HepG2 (cell line): ENCODE results near the gene CHRNB2. TPM values are rescaled to one million over a fixed set of nuclear protein-coding genes. Genes with fewer than 3 reads are reported as not detected.

Source experiments
- ATAC-seq: fragments of 200-7000 bp; cut with Tn5 transposase; 3 replicates; pipeline ENCODE4 v1.9.1; 2020; ENCODE audit warnings: mild to moderate bottlenecking, moderate library complexity
- BruUV-seq: library from RNA; stranded (reverse); fragments of 400-500 nt; replicated peaks from 2 replicates; lab custom pipeline; 2021; lab: Mats Ljungman, UMichigan
- CTCF ChIA-PET: fragments of 300-600 bp; formaldehyde crosslinking; extraction: SDS; loops from one replicate; lab custom pipeline; 2021; ENCODE audit warnings: low total read pairs, inconsistent platforms, low intra/inter-chr PET ratio; lab: Yijun Ruan, JAX
- POLR2A ChIA-PET: fragments of 350-600 bp; sonication (Branson Sonifier 250); formaldehyde crosslinking; loops from one replicate; lab custom pipeline; 2020; ENCODE audit warnings: antibody characterized with exemption, inconsistent platforms; lab: Yijun Ruan, JAX
- DNase-seq: peaks from one replicate; pipeline ENCODE4 v3.0.0-alpha.2; 2015; ENCODE audit warnings: low spot score
- FAIRE-seq: peaks from 3 replicates; lab custom pipeline; 2011; peaks lifted over from hg19 to GRCh38; lab: Jason Lieb, UNC
- H2AFZ ChIP-seq: one replicate; pipeline ENCODE4 v1.6.1; 2011; ENCODE audit warnings: low read length, inconsistent platforms
- H3K27ac ChIP-seq: fragments of 300-600 bp; 3 replicates; pipeline ENCODE4 v1.8.0; 2011; ENCODE audit warnings: mixed run types, mild to moderate bottlenecking, mixed read lengths, low read length, inconsistent platforms; ENCODE audit not compliant: insufficient read depth; ENCODE audit errors: extremely low read length
- H3K27me3 ChIP-seq, 2 experiments: fragments of 200-600 bp in 1 of 2; 2 replicates in 1 of 2; 3 replicates in 1 of 2; pipeline versions ENCODE4 v1.6.0 to v1.8.0; 2011; ENCODE audit warnings: low read length in 2 of 2, mild to moderate bottlenecking in 2 of 2, moderate library complexity in 2 of 2, inconsistent platforms in 1 of 2; ENCODE audit not compliant: insufficient read depth in 2 of 2, control insufficient read depth in 1 of 2
- H3K36me3 ChIP-seq, 2 experiments: fragments of 200-600 bp in 1 of 2; replicated peaks in 1 of 2; 2 replicates in 1 of 2; 3 replicates in 1 of 2; pipeline versions ENCODE4 v1.5.1 to v1.8.0; 2011; ENCODE audit warnings: low read length in 2 of 2, inconsistent platforms in 1 of 2; ENCODE audit not compliant: insufficient read depth in 2 of 2, control insufficient read depth in 1 of 2
- H3K4me1 ChIP-seq: 2 replicates; pipeline ENCODE4 v1.5.1; 2012; ENCODE audit warnings: low read length, inconsistent platforms; ENCODE audit not compliant: insufficient read depth
- H3K4me2 ChIP-seq: 2 replicates; pipeline ENCODE4 v1.6.0; 2011; ENCODE audit warnings: low read depth, low read length, inconsistent platforms
- H3K4me3 ChIP-seq, 3 experiments: fragments of 200-600 bp in 1 of 3; sonication (generic), shearing (Covaris generic) in 1 of 3; replicated peaks in 1 of 3; 2 replicates each; pipeline ENCODE4 v1.5.1; 2011 to 2016; ENCODE audit warnings: low read length in 3 of 3, inconsistent platforms in 2 of 3, low read depth in 2 of 3, mild to moderate bottlenecking in 2 of 3, control low read depth in 1 of 3, mixed read lengths in 1 of 3; ENCODE audit not compliant: insufficient read depth in 1 of 3
- H3K79me2 ChIP-seq: one replicate; pipeline ENCODE4 v1.6.1; 2011; ENCODE audit warnings: low read length, inconsistent platforms; ENCODE audit not compliant: insufficient read depth
- H3K9ac ChIP-seq: 2 replicates; pipeline ENCODE4 v1.6.0; 2011; ENCODE audit warnings: mild to moderate bottlenecking, low read depth, low read length, inconsistent platforms; ENCODE audit not compliant: insufficient read depth
- H3K9me3 ChIP-seq: 2 replicates; pipeline ENCODE4 v1.5.1; 2012; ENCODE audit warnings: mild to moderate bottlenecking, low read length
- H4K20me1 ChIP-seq: 2 replicates; pipeline ENCODE4 v1.6.0; 2011; ENCODE audit warnings: inconsistent platforms, mild to moderate bottlenecking, low read length, moderate library complexity; ENCODE audit not compliant: insufficient read depth
- ELF1 ChIP-seq: sonication (generic); formaldehyde crosslinking; IDR thresholded peaks from 2 replicates; pipeline ENCODE4 v1.4.0; 2020; ENCODE audit warnings: missing genetic modification reagents
- ELF4 ChIP-seq: sonication (generic); formaldehyde crosslinking; IDR thresholded peaks from 2 replicates; pipeline ENCODE4 v1.5.0; 2020; ENCODE audit warnings: missing genetic modification reagents, mild to moderate bottlenecking, moderate library complexity, borderline replicate concordance
- KLF9 ChIP-seq: IDR thresholded peaks from 2 replicates; pipeline ENCODE4 v1.6.1; 2016; ENCODE audit warnings: low read depth
- ONECUT2 ChIP-seq: sonication (generic); formaldehyde crosslinking; IDR thresholded peaks from 2 replicates; pipeline ENCODE4 v1.4.0; 2020; ENCODE audit warnings: missing genetic modification reagents
- RARG ChIP-seq: sonication (generic); formaldehyde crosslinking; IDR thresholded peaks from 2 replicates; pipeline ENCODE4 v1.4.0; 2020; ENCODE audit warnings: low read depth, mild to moderate bottlenecking, missing genetic modification reagents
- SRSF1 ChIP-seq: fragments of 200-400 bp; formaldehyde crosslinking; optimal IDR thresholded peaks from 2 replicates; pipeline ENCODE3; 2017; ENCODE audit warnings: mild to moderate bottlenecking, low read depth, low read length, moderate library complexity
- YY1 ChIP-seq: IDR thresholded peaks from 2 replicates; pipeline ENCODE4 v1.6.1; 2011; ENCODE audit warnings: low read length, low read depth, moderate library complexity, mild to moderate bottlenecking; ENCODE audit not compliant: insufficient read depth, insufficient replicate concordance
- ZNF235 ChIP-seq: sonication (generic); formaldehyde crosslinking; IDR thresholded peaks from 2 replicates; pipeline ENCODE4 v1.8.1; 2023; ENCODE audit warnings: mild to moderate bottlenecking, missing genetic modification reagents, borderline replicate concordance
- ZNF777 ChIP-seq: sonication (generic); formaldehyde crosslinking; IDR thresholded peaks from 2 replicates; pipeline ENCODE4 v1.4.0; 2020; ENCODE audit warnings: missing genetic modification reagents
- ZNF781 ChIP-seq: sonication (generic); formaldehyde crosslinking; IDR thresholded peaks from 2 replicates; pipeline ENCODE4 v1.5.1; 2020; ENCODE audit warnings: borderline replicate concordance, mild to moderate bottlenecking, missing genetic modification reagents; ENCODE audit errors: not compliant biosample characterization
- WGBS: methylation state at CpG from one replicate; pipeline ENCODE4 v1.1.6; 2017; ENCODE audit warnings: low lambda C conversion rate; 5-methylcytosine and 5-hydroxymethylcytosine counted together
- in situ Hi-C: cut with HindIII; loops from 2 replicates; pipeline ENCODE4 v1.10.0; 2017; ENCODE audit warnings: low pct_unique_long_range_greater_than_20kb; ENCODE audit not compliant: extremely low pct_ligation_motif_present
- intact Hi-C: fragments of 100-400 bp; cut with micrococcal nuclease; formaldehyde crosslinking; loops from one replicate; pipeline ENCODE4 v1.10.0; 2022; ENCODE audit not compliant: unreplicated experiment
- polyA plus RNA-seq, 8 experiments: library from polyadenylated mRNA; depleted of rRNA in 3 of 8; stranded (reverse) in 7 of 8; unstranded in 1 of 8; fragments of >200 nt; fragmentation: Illumina TruSeq in 4 of 8; extraction: Trizol in 4 of 8; gene quantifications; 2 replicates each; pipeline versions ENCODE4 v1.2.1 to v1.2.3, GENCODE V29; 2011 to 2016; ENCODE audit warnings: low read depth in 4 of 8, missing spikeins in 1 of 8, mixed read lengths in 1 of 8; ENCODE audit not compliant: insufficient read depth in 1 of 8
- total RNA-seq, 5 experiments: library from RNA; depleted of rRNA; stranded (reverse); fragments of >200 nt; fragmentation: Illumina TruSeq; extraction: Trizol; gene quantifications; 2 replicates each; pipeline ENCODE4 v1.2.3, GENCODE V29; 2016; ENCODE audit warnings: low read depth in 1 of 5
- TF ChIP-seq, protein P1 (sequence below): sonication (generic); formaldehyde crosslinking; IDR thresholded peaks from 2 replicates; pipeline ENCODE4 v1.4.0; 2020; ENCODE audit warnings: missing genetic modification reagents, mild to moderate bottlenecking, borderline replicate concordance
- TF ChIP-seq, protein P2 (sequence below): sonication (generic); formaldehyde crosslinking; IDR thresholded peaks from 2 replicates; pipeline ENCODE4 v1.8.1; 2023; ENCODE audit warnings: missing genetic modification reagents, inconsistent platforms, borderline replicate concordance
- TF ChIP-seq, protein P3 (sequence below): sonication (generic); formaldehyde crosslinking; IDR thresholded peaks from 2 replicates; pipeline ENCODE4 v1.4.0; 2020; ENCODE audit warnings: missing genetic modification reagents
- TF ChIP-seq, protein P4 (sequence below): sonication (generic); formaldehyde crosslinking; IDR thresholded peaks from 2 replicates; pipeline ENCODE4 v1.4.0; 2020; ENCODE audit warnings: missing genetic modification reagents

Gene CHRNB2
- total and polyA plus RNA-seq, 2 of the 13 experiments (the other 11 are each of a cell fraction or from before 2014, with no cell fraction given), result 0.03 to 0.07 TPM

DNA sequence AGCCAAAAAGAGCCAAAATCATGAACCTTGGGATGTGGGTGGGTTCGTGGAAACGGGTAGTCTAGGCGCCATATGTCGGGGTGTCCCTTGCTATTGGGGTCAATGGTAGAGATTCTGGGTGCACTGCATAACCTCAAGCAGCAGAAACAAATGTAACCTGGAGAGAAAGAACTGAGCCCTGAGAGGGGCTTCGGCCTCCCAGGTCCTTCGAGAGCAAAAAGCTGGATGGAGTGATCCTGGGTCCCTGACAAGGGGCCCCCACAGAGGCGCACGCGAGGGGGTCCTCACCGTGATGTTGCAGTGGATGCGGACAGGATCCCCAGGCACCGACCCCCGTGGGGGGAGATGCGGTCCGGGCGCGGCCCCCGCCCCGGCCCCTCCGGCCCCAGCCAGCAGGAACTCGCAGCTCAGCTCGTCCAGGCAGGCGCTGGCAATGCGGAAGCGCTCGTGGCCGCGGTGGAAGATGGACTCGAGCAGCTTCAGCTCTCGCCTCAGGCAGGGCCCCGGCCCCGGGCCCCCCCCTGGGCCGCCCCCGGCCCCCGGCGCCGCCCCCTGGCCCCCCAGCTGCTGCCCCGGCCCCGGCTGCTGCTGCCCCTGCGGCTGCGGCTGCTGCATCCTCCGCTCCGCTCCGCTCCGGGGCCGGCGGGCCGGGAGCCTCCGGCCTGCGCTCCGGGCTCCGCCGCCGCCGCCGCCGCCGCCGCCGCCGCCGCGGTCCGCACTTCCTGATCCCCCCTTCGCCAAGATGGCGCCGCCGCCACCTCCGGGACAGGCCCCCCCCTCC is 9.4 kb upstream of the CHRNB2 start, which contains the start of gene UBE2Q1:
Gene UBE2Q1 (minus strand): TSS at position 724 of the 781 bp plus-strand sequence. CDS start 109 bp downstream, at position 615.
- ChIA-PET POLR2A (no interaction called here), CTCF (interaction anchor here (1.9 kb wide), 1 partner anchor 202 kb away, joined by 9 read pairs; no protein-coding TSS in a partner anchor)
- Histone ChIP-seq H2AFZ (peak within 1 kb of the TSS; percentile 29), H3K9me3 (no peaks in the 10 kb centered on the region), H3K27me3 (no peaks in the 10 kb centered on the region; a peak in 1 of 5 replicates), H3K4me3 (peak within 1 kb of the TSS; percentile 91 to 96 (median 95)), H4K20me1 (no peaks in the 10 kb centered on the region; the same call in 1 of the 2 replicates), H3K9ac (peak within 1 kb of the TSS; percentile 89), H3K4me1 (peaks cover 34% of the 10 kb centered on the region), H3K36me3 (peaks cover 17 to 30% of the 10 kb centered on the region in 2 experiments), H3K79me2 (peaks cover 32% of the 10 kb centered on the region), H3K27ac (peak within 1 kb of the TSS; percentile 76), H3K4me2 (peak within 1 kb of the TSS; percentile 98)
- DNase-seq, result no peak
- in situ Hi-C loops (no loop called here), intact Hi-C loops (loop anchor here (5.0 kb wide), 3 partner anchors 49 to 444 kb away; partner anchors contain the start of genes ADAR and ZBTB7B)
- FAIRE-seq, result no peak
- ATAC-seq, result peak; percentile 35
- no TSS peak for BruUV-seq
- WGBS, result 0% methylated on average over 8 of the region's 69 CpGs
- no peak for TF ChIP-seq ONECUT2 (CRISPR knock-in tag)
- peak; percentile 92 for TF ChIP-seq YY1
- TF ChIP-seq SRSF1, result peak; percentile 90
- TF ChIP-seq, protein P1, sequence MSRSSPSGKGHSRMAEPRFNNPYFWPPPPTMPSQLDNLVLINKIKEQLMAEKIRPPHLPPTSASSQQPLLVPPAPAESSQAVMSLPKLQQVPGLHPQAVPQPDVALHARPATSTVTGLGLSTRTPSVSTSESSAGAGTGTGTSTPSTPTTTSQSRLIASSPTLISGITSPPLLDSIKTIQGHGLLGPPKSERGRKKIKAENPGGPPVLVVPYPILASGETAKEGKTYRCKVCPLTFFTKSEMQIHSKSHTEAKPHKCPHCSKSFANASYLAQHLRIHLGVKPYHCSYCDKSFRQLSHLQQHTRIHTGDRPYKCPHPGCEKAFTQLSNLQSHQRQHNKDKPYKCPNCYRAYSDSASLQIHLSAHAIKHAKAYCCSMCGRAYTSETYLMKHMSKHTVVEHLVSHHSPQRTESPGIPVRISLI (CRISPR knock-in tag), result no peak
- TF ChIP-seq KLF9, result no peak
- TF ChIP-seq, protein P2, sequence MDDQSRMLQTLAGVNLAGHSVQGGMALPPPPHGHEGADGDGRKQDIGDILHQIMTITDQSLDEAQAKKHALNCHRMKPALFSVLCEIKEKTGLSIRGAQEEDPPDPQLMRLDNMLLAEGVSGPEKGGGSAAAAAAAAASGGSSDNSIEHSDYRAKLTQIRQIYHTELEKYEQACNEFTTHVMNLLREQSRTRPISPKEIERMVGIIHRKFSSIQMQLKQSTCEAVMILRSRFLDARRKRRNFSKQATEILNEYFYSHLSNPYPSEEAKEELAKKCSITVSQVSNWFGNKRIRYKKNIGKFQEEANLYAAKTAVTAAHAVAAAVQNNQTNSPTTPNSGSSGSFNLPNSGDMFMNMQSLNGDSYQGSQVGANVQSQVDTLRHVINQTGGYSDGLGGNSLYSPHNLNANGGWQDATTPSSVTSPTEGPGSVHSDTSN (CRISPR knock-in tag), result no peak
- TF ChIP-seq, protein P3, sequence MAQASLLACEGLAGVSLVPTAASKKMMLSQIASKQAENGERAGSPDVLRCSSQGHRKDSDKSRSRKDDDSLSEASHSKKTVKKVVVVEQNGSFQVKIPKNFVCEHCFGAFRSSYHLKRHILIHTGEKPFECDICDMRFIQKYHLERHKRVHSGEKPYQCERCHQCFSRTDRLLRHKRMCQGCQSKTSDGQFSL (CRISPR knock-in tag), result peak; percentile 56; the same call in 1 of the 2 replicates
- TF ChIP-seq ZNF781 (CRISPR knock-in tag), result no peak
- peak; percentile 49; the same call in 1 of the 2 replicates for TF ChIP-seq ELF1 (CRISPR knock-in tag)
- TF ChIP-seq, protein P4, sequence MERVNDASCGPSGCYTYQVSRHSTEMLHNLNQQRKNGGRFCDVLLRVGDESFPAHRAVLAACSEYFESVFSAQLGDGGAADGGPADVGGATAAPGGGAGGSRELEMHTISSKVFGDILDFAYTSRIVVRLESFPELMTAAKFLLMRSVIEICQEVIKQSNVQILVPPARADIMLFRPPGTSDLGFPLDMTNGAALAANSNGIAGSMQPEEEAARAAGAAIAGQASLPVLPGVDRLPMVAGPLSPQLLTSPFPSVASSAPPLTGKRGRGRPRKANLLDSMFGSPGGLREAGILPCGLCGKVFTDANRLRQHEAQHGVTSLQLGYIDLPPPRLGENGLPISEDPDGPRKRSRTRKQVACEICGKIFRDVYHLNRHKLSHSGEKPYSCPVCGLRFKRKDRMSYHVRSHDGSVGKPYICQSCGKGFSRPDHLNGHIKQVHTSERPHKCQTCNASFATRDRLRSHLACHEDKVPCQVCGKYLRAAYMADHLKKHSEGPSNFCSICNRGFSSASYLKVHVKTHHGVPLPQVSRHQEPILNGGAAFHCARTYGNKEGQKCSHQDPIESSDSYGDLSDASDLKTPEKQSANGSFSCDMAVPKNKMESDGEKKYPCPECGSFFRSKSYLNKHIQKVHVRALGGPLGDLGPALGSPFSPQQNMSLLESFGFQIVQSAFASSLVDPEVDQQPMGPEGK (CRISPR knock-in tag), result peak; percentile 58
- TF ChIP-seq ZNF777 (CRISPR knock-in tag), result no peak
- 0 out of 2 replicates have a peak, but pooled peaks have one; percentile 20 for TF ChIP-seq ZNF235 (CRISPR knock-in tag)
- 0 out of 2 replicates have a peak, but pooled peaks have one; percentile 14 for TF ChIP-seq ELF4 (CRISPR knock-in tag)
- no peak for TF ChIP-seq RARG
